Trophoblast cell (in vitro differentiated cells and primary cell): ENCODE data around the gene RIMS3.

ENCODE experiments used
- DNase-seq, 2 donors: peaks; one replicate each; pipeline ENCODE4 v3.0.0-alpha.2; 2016
- H2AFZ ChIP-seq: 2 replicates; pipeline ENCODE4 v1.6.1; 2013; ENCODE audit warnings: low read length, moderate library complexity, mild to moderate bottlenecking; ENCODE audit not compliant: insufficient read depth, poor library complexity
- H2AK5ac ChIP-seq: 2 replicates; pipeline ENCODE4 v1.6.1; 2013; ENCODE audit warnings: mild to moderate bottlenecking, low read length
- H2BK120ac ChIP-seq: 2 replicates; pipeline ENCODE4 v1.6.1; 2013; ENCODE audit warnings: low read length, mild to moderate bottlenecking, moderate library complexity; ENCODE audit not compliant: insufficient read depth, poor library complexity
- H2BK12ac ChIP-seq: 2 replicates; pipeline ENCODE4 v1.6.1; 2013; ENCODE audit warnings: mild to moderate bottlenecking, low read length, moderate library complexity
- H2BK5ac ChIP-seq: 2 replicates; pipeline ENCODE4 v1.6.1; 2013; ENCODE audit warnings: low read length, low read depth, moderate library complexity, mild to moderate bottlenecking; ENCODE audit not compliant: poor library complexity
- H3K14ac ChIP-seq: 2 replicates; pipeline ENCODE4 v1.6.1; 2013; ENCODE audit warnings: mild to moderate bottlenecking, low read length
- H3K18ac ChIP-seq: 2 replicates; pipeline ENCODE4 v1.6.1; 2013; ENCODE audit warnings: mild to moderate bottlenecking, low read length
- H3K23ac ChIP-seq: 2 replicates; pipeline ENCODE4 v1.6.1; 2013; ENCODE audit warnings: low read length
- H3K27ac ChIP-seq: 2 replicates; pipeline ENCODE4 v1.5.1; 2013; ENCODE audit warnings: low read depth, mild to moderate bottlenecking, inconsistent platforms, low read length, moderate library complexity
- H3K27me3 ChIP-seq: 2 replicates; pipeline ENCODE4 v1.6.1; 2013; ENCODE audit warnings: inconsistent platforms, mild to moderate bottlenecking, low read length, moderate library complexity; ENCODE audit not compliant: insufficient read depth
- H3K36me3 ChIP-seq, 2 experiments: 1 replicate in 1 of 2; 2 replicates in 1 of 2; pipeline ENCODE4 v1.6.1; 2013; ENCODE audit warnings: low read length in 2 of 2, mild to moderate bottlenecking in 2 of 2, moderate library complexity in 1 of 2; ENCODE audit not compliant: insufficient read depth in 2 of 2, control insufficient read depth in 1 of 2
- H3K4ac ChIP-seq: 2 replicates; pipeline ENCODE4 v1.6.1; 2013; ENCODE audit warnings: low read depth, mild to moderate bottlenecking, low read length, moderate library complexity
- H3K4me1 ChIP-seq, 2 experiments: 1 replicate in 1 of 2; 2 replicates in 1 of 2; pipeline ENCODE4 v1.6.1; 2013; ENCODE audit warnings: low read length in 2 of 2, mild to moderate bottlenecking in 2 of 2, moderate library complexity in 1 of 2; ENCODE audit not compliant: insufficient read depth in 2 of 2, control insufficient read depth in 1 of 2
- H3K4me2 ChIP-seq: 2 replicates; pipeline ENCODE4 v1.6.1; 2013; ENCODE audit warnings: inconsistent platforms, mild to moderate bottlenecking, low read length, moderate library complexity
- H3K4me3 ChIP-seq: 2 replicates; pipeline ENCODE4 v1.5.1; 2013; ENCODE audit warnings: mild to moderate bottlenecking, low read depth, low read length, inconsistent platforms
- H3K79me1 ChIP-seq: one replicate; pipeline ENCODE4 v1.6.1; 2013; ENCODE audit warnings: low read length
- H3K79me2 ChIP-seq: 2 replicates; pipeline ENCODE4 v1.6.1; 2013; ENCODE audit warnings: low read length, mild to moderate bottlenecking; ENCODE audit not compliant: control insufficient read depth, insufficient read depth, poor library complexity
- H3K9ac ChIP-seq: 2 replicates; pipeline ENCODE4 v1.6.1; 2013; ENCODE audit warnings: mild to moderate bottlenecking, low read length
- H3K9me3 ChIP-seq: 2 replicates; pipeline ENCODE4 v1.6.1; 2013; ENCODE audit warnings: low read depth, mild to moderate bottlenecking, control low read depth, inconsistent platforms, low read length; ENCODE audit not compliant: insufficient read depth
- H4K12ac ChIP-seq: 2 replicates; pipeline ENCODE4 v1.6.1; 2013; ENCODE audit warnings: low read depth, mild to moderate bottlenecking, low read length, moderate library complexity
- H4K8ac ChIP-seq: 2 replicates; pipeline ENCODE4 v1.6.1; 2013; ENCODE audit warnings: low read depth, mild to moderate bottlenecking, low read length, moderate library complexity
- H4K91ac ChIP-seq: one replicate; pipeline ENCODE4 v1.6.1; 2013; ENCODE audit warnings: low read depth, mild to moderate bottlenecking, low read length, moderate library complexity
- WGBS: extraction: QIAGEN DNeasy Blood & Tissue Kit; methylation state at CpG from one replicate; pipeline ENCODE4 v1.1.7; 2013; ENCODE audit warnings: missing lambda C conversion rate; ENCODE audit not compliant: insufficient read length, insufficient coverage; ENCODE audit errors: extremely low coverage; 5-methylcytosine and 5-hydroxymethylcytosine counted together

Gene RIMS3

DNA sequence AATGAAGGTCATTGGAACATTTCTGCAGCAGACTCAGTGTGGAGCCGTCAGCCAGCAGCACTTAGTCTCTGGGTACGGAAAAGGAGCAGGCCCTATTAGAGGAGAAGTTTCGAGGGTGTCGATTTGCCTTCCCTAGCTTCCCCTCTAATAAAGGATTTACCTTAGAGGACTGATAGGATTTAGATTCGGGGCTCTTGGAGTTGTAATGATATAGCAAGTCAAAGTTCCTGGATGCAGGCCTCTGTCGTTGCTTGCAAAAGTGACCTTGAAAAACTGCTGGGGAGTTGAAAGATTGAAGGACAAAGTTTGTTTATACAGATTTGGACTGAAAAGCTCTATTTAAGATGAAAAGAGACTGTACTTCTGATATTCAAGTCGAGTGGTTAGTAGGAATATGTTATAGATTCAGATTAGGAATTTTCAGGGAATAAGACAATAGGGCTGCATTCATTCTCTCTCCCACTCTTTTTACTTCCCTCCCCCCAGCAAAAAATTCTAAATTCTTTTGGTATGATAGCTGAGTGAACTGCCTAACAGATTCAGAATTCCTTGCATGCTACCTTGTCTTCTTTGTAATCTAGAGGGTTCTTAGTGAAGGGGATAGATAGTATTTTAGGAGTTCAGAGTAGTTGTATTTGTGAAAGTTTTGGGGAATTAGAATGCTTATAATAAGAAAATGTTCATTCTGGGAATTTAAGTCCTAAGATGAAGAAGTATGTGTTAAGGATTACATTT is 45.3 kb upstream of the RIMS3 start:
- Histone ChIP-seq H3K4ac (no peak overlapping the region), H3K18ac (no peak overlapping the region), H3K23ac (no peak overlapping the region), H2AK5ac (no peak overlapping the region), H4K91ac (no peak overlapping the region), H3K27ac (peak overlapping the region; percentile 57), H3K79me2 (peaks cover 4% of the 10 kb centered on the region), H4K8ac (no peak overlapping the region), H3K14ac (no peak overlapping the region), H2BK12ac (no peak overlapping the region), H2BK5ac (no peak overlapping the region), H3K4me2 (peak overlapping the region; percentile 84), H2BK120ac (no peak overlapping the region), H2AFZ (no peak overlapping the region), H3K36me3 (no peaks in the 10 kb centered on the region), H3K4me1 (peaks cover 2 to 7% of the 10 kb centered on the region in 2 experiments), H3K27me3 (no peaks in the 10 kb centered on the region), H4K12ac (no peak overlapping the region), H3K9me3 (no peaks in the 10 kb centered on the region), H3K4me3 (no peak overlapping the region), H3K79me1 (peaks cover 7% of the 10 kb centered on the region), H3K9ac (peak overlapping the region; percentile 82)
- no CpG with 5 or more reads among the region's 7 CpGs for WGBS
- DNase-seq: peak in 1 of 2 donors; percentile 54

DNA sequence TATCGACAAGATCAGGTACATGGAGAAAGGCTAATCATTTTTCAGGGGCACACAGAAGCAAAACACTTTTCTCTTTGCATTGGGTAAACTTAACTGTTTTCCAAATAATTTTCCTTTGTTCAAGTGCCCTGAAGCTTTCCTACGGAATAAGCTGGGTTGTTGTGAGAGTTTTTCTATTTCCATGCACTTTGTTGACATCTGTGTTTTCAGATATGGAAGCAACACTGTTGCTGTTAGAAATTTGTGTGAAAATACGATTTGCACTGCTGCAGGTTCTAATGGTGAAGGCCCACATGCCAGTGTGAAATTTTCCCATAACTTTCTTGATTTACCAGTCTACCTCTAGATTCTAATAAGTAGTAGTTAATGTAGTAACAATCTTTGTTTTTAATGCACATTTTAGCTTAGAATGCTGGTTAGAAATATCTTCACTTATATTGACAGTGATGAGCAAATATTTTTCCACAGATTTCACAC is 44.4 kb upstream of the RIMS3 start:
- Histone ChIP-seq H3K79me1 (peaks cover 7% of the 10 kb centered on the region), H3K79me2 (peaks cover 4% of the 10 kb centered on the region)

DNA sequence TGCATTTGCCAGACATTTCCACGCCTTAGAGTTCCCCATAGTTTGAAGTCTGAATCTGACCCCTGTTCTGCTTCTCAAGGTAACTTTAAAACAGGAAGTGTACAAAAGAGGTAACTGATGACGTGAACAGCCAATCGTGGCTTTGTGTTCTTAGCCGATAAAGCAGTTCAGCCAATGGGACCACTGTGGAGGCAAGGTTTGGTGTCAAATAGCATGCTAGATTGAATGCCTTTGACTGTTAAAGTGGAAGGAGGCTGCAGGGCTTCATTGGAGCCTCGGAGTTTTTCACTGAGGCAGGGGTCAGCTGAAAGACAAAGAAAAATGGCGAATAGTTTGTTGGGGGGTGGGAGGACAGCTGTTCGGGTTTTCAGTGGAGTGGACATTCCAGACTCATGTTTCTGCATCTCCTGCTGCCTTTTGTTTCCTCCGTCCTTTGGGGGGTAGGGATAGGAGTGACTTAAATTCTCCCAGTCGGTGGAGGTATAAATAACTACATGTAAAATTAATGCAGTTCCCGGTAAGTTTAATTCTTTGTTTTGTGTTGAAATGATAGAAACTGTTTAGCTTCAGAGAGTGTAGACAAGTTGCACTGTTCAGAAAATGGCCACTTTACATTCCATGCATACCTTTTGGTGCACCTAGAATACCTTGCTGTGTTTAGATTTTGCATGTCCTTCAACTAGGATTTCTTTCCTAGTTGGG is 43.8 kb upstream of the RIMS3 start:
- Histone ChIP-seq H3K79me1 (peaks cover 7% of the 10 kb centered on the region), H2AFZ (no peak overlapping the region), H3K4me1 (peaks cover 2 to 7% of the 10 kb centered on the region in 2 experiments), H3K9ac (peak overlapping the region; percentile 81), H2BK12ac (no peak overlapping the region), H2BK5ac (peak overlapping the region; percentile 68), H3K4me3 (peak overlapping the region; percentile 67), H2BK120ac (peak overlapping the region; percentile 70), H3K79me2 (peaks cover 4% of the 10 kb centered on the region), H3K36me3 (no peaks in the 10 kb centered on the region), H3K18ac (peak overlapping the region; percentile 19), H3K27ac (peak overlapping the region; percentile 89), H3K4me2 (peak overlapping the region; percentile 79), H4K12ac (peak overlapping the region; percentile 54), H3K4ac (peak overlapping the region; percentile 35), H3K27me3 (no peaks in the 10 kb centered on the region), H3K9me3 (no peaks in the 10 kb centered on the region), H2AK5ac (no peak overlapping the region), H4K91ac (peak overlapping the region; percentile 86), H3K14ac (peak overlapping the region; percentile 47), H3K23ac (no peak overlapping the region), H4K8ac (peak overlapping the region; percentile 63)
- peak; percentile 88 to 92 for DNase-seq
- WGBS: no CpG with 5 or more reads among the region's 10 CpGs

More for the DNA sequence above, 44.4 kb upstream of the RIMS3 start:
- Histone ChIP-seq H2BK12ac (no peak overlapping the region), H2BK120ac (peak overlapping the region; percentile 33), H3K4ac (no peak overlapping the region), H3K27ac (peak overlapping the region; percentile 81), H3K18ac (no peak overlapping the region), H3K9me3 (no peaks in the 10 kb centered on the region), H3K27me3 (no peaks in the 10 kb centered on the region), H3K9ac (peak overlapping the region; percentile 56), H3K23ac (no peak overlapping the region), H2AK5ac (no peak overlapping the region), H4K8ac (no peak overlapping the region), H4K91ac (no peak overlapping the region), H4K12ac (peak overlapping the region; percentile 54), H3K36me3 (no peaks in the 10 kb centered on the region), H3K4me1 (peaks cover 2 to 7% of the 10 kb centered on the region in 2 experiments), H2BK5ac (no peak overlapping the region), H3K14ac (no peak overlapping the region), H3K4me2 (peak overlapping the region; percentile 79), H2AFZ (no peak overlapping the region), H3K4me3 (no peak overlapping the region)
- no CpG with 5 or more reads among the region's 3 CpGs for WGBS
- peak in 1 of 2 donors; percentile 21 for DNase-seq

DNA sequence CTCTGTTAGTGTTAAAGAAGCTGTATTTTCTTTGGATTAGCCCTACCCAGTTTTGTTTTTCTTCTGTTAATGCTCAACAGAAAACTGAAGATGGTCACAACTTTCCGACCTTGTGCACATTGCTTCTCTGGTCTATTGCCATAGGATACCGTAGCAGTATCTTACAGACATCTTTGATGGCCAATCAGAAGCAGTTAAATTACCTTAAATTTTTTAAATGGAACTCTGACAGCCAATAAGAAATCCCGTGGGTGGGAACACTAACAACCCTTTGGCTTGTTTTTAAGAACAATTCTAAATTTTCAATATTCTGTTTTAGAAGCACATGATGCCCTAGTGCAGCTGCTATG is 43.2 kb upstream of the RIMS3 start:
- H2AFZ ChIP-seq: no peak overlapping the region
- H3K9ac ChIP-seq: peak overlapping the region; percentile 69
- no peak overlapping the region for H4K91ac ChIP-seq
- peak overlapping the region; percentile 89 for H3K27ac ChIP-seq
- H2AK5ac ChIP-seq: no peak overlapping the region
- no peak overlapping the region for H2BK12ac ChIP-seq
- H3K4me3 ChIP-seq: no peak overlapping the region
- peaks cover 2 to 7% of the 10 kb centered on the region in 2 experiments for H3K4me1 ChIP-seq
- DNase-seq: no peak
- no peak overlapping the region for H4K12ac ChIP-seq
- H3K4me2 ChIP-seq: peak overlapping the region; percentile 79
- no peaks in the 10 kb centered on the region for H3K27me3 ChIP-seq
- no CpG with 5 or more reads among the region's 3 CpGs for WGBS
- no peak overlapping the region for H3K14ac ChIP-seq
- no peaks in the 10 kb centered on the region for H3K9me3 ChIP-seq
- H2BK5ac ChIP-seq: no peak overlapping the region
- no peak overlapping the region for H2BK120ac ChIP-seq
- peaks cover 7% of the 10 kb centered on the region for H3K79me1 ChIP-seq
- H3K23ac ChIP-seq: no peak overlapping the region
- H3K18ac ChIP-seq: no peak overlapping the region
- no peak overlapping the region for H4K8ac ChIP-seq
- H3K79me2 ChIP-seq: peaks cover 4% of the 10 kb centered on the region
- no peaks in the 10 kb centered on the region for H3K36me3 ChIP-seq
- H3K4ac ChIP-seq: no peak overlapping the region
